ENCODE measurements around the gene HDAC4.

GRCh38 chr2:239272626-239273025, 128.2 kb downstream of the HDAC4 start:
- TF ChIP-seq GATA2 (IDR thresholded peaks at IDR 0.05; ENCODE audit: low read depth, low read length) (no peak), GATA3 (IDR thresholded peaks at IDR 0.05; ENCODE audit: low read depth, low read length) (no peak)

Data from SH-SY5Y (cell line).